Measurements from ENCODE around the gene GALNT1. TPM values are rescaled to one million over a fixed set of nuclear protein-coding genes. Genes with fewer than 3 reads are reported as not detected.

GALNT1 gene
- total RNA-seq, 1 donor = 82.9 TPM

GRCh38 chr18:35584735-35585134, 3.2 kb downstream of the GALNT1 start:
- no peak for DNase-seq (ENCODE audit: low read depth)
- TF ChIP-seq CTCF (IDR thresholded peaks at IDR 0.05; ENCODE audit: insufficient read depth, low read depth, low read length) = no peak
- no peak overlapping the region for H3K4me3 ChIP-seq (ENCODE audit: low read depth, low read length)

- no peak for DNase-seq (ENCODE audit: low read depth)
- TF ChIP-seq CTCF (IDR thresholded peaks at IDR 0.05; ENCODE audit: insufficient read depth, low read depth, low read length) = no peak
- no peak overlapping the region for H3K4me3 ChIP-seq (ENCODE audit: low read depth, low read length)
Observed at GRCh38 chr18:35585608-35586007, 4.1 kb downstream of the GALNT1 start.

- H3K4me3 ChIP-seq (ENCODE audit: low read depth, low read length) = no peak overlapping the region
- TF ChIP-seq CTCF (IDR thresholded peaks at IDR 0.05; ENCODE audit: insufficient read depth, low read depth, low read length) = no peak
- DNase-seq (ENCODE audit: low read depth) = no peak
Observed at GRCh38 chr18:35588122-35588521, 6.6 kb downstream of the GALNT1 start.

- H3K4me3 ChIP-seq (ENCODE audit: low read depth, low read length) = no peak overlapping the region
- DNase-seq (ENCODE audit: low read depth) = no peak
- TF ChIP-seq CTCF (IDR thresholded peaks at IDR 0.05; ENCODE audit: insufficient read depth, low read depth, low read length) = peak; percentile 24
Observed at GRCh38 chr18:35588995-35589394, 7.5 kb downstream of the GALNT1 start.

GRCh38 chr18:35589546-35589945, 8.0 kb downstream of the GALNT1 start:
- no peak overlapping the region for H3K4me3 ChIP-seq (ENCODE audit: low read depth, low read length)
- no peak for DNase-seq (ENCODE audit: low read depth)
- TF ChIP-seq CTCF (IDR thresholded peaks at IDR 0.05; ENCODE audit: insufficient read depth, low read depth, low read length) = no peak

- TF ChIP-seq CTCF (IDR thresholded peaks at IDR 0.05; ENCODE audit: insufficient read depth, low read depth, low read length) = no peak
- no peak overlapping the region for H3K4me3 ChIP-seq (ENCODE audit: low read depth, low read length)
- no peak for DNase-seq (ENCODE audit: low read depth)
Observed at GRCh38 chr18:35590935-35591334, 9.4 kb downstream of the GALNT1 start.

GRCh38 chr18:35592298-35592697, 10.8 kb downstream of the GALNT1 start:
- TF ChIP-seq CTCF (IDR thresholded peaks at IDR 0.05; ENCODE audit: insufficient read depth, low read depth, low read length) = no peak
- no peak overlapping the region for H3K4me3 ChIP-seq (ENCODE audit: low read depth, low read length)
- DNase-seq (ENCODE audit: low read depth) = no peak
